H1 (cell line): ENCODE data around the gene DYNC1I1. TPM values are rescaled to one million over a fixed set of nuclear protein-coding genes. Genes with fewer than 3 reads are reported as not detected.

Experiments used
- CTCF ChIA-PET: fragments of 300-600 bp; sonication (Branson Sonifier 250); formaldehyde crosslinking; loops from one replicate; lab custom pipeline; 2021; ENCODE audit not compliant: partially characterized antibody; lab: Charles Lee
- POLR2A ChIA-PET: fragments of 300-600 bp; sonication (Branson Sonifier 250); formaldehyde crosslinking; loops from one replicate; lab custom pipeline; 2021; ENCODE audit warnings: inconsistent platforms; ENCODE audit not compliant: partially characterized antibody; lab: Charles Lee
- DNase-seq, 2 experiments: peaks; one replicate each; pipeline versions ENCODE4 v3.0.0 to v3.0.0-alpha.2; 2010 to 2022; ENCODE audit warnings: low spot score in 2 of 2, low read depth in 1 of 2, mixed read lengths in 1 of 2
- FAIRE-seq: peaks from 2 replicates; lab custom pipeline; 2011; peaks lifted over from hg19 to GRCh38; lab: Jason Lieb, UNC
- H2AFZ ChIP-seq: 2 replicates; pipeline ENCODE4 v1.8.1; 2012; ENCODE audit warnings: low read length, inconsistent platforms
- H2AK5ac ChIP-seq: 2 replicates; pipeline ENCODE4 v1.6.1; 2013; ENCODE audit warnings: low read depth, low read length
- H2BK120ac ChIP-seq: replicated peaks from 2 replicates; pipeline ENCODE3; 2013; ENCODE audit warnings: low read depth, low read length, inconsistent platforms
- H2BK12ac ChIP-seq: 2 replicates; pipeline ENCODE4 v1.6.1; 2013; ENCODE audit warnings: low read depth, low read length
- H2BK15ac ChIP-seq: 2 replicates; pipeline ENCODE4 v1.6.1; 2013; ENCODE audit warnings: low read length
- H2BK20ac ChIP-seq: 2 replicates; pipeline ENCODE4 v1.6.1; 2013; ENCODE audit warnings: low read length
- H2BK5ac ChIP-seq: 2 replicates; pipeline ENCODE4 v1.6.1; 2013; ENCODE audit warnings: low read depth, low read length
- H3K14ac ChIP-seq: 2 replicates; pipeline ENCODE4 v1.6.1; 2013; ENCODE audit warnings: inconsistent platforms; ENCODE audit not compliant: insufficient read length
- H3K18ac ChIP-seq: 2 replicates; pipeline ENCODE4 v1.6.1; 2013; ENCODE audit warnings: low read length; ENCODE audit errors: extremely low read depth
- H3K23ac ChIP-seq: 2 replicates; pipeline ENCODE4 v1.6.1; 2013; ENCODE audit warnings: inconsistent platforms; ENCODE audit not compliant: insufficient read length
- H3K23me2 ChIP-seq: 2 replicates; pipeline ENCODE4 v1.6.1; 2013; ENCODE audit warnings: low read depth, low read length
- H3K27ac ChIP-seq: 2 replicates; pipeline ENCODE4 v1.6.1; 2011; ENCODE audit warnings: low read depth, low read length, inconsistent platforms
- H3K27me3 ChIP-seq, 4 experiments: replicated peaks in 1 of 4; 1 replicate in 1 of 4; 2 replicates in 3 of 4; pipeline versions ENCODE4 v1.6.1 to v1.8.1; 2011 to 2013; ENCODE audit warnings: low read length in 3 of 4, mild to moderate bottlenecking in 3 of 4, inconsistent platforms in 2 of 4, mixed read lengths in 2 of 4, moderate library complexity in 1 of 4; ENCODE audit not compliant: control insufficient read depth in 3 of 4, insufficient read depth in 3 of 4; ENCODE audit errors: extremely low read depth in 1 of 4
- H3K36me3 ChIP-seq, 4 experiments: 2 replicates each; pipeline versions ENCODE4 v1.6.1 to v1.8.1; 2011 to 2013; ENCODE audit warnings: mild to moderate bottlenecking in 4 of 4, low read length in 3 of 4, moderate library complexity in 2 of 4, control low read depth in 1 of 4, inconsistent platforms in 1 of 4; ENCODE audit not compliant: insufficient read depth in 4 of 4, control insufficient read depth in 2 of 4
- H3K4ac ChIP-seq: replicated peaks from 2 replicates; pipeline ENCODE3; 2013; ENCODE audit warnings: low read length, low read depth, mixed read lengths, inconsistent platforms; ENCODE audit not compliant: insufficient read length
- H3K4me1 ChIP-seq, 4 experiments: replicated peaks in 1 of 4; 1 replicate in 1 of 4; 2 replicates in 3 of 4; pipeline versions ENCODE4 v1.6.1 to v1.8.1; 2011 to 2013; ENCODE audit warnings: low read length in 3 of 4, inconsistent platforms in 2 of 4, mixed read lengths in 1 of 4; ENCODE audit not compliant: insufficient read depth in 4 of 4, control insufficient read depth in 3 of 4
- H3K4me2 ChIP-seq, 2 experiments: 2 replicates each; pipeline versions ENCODE4 v1.6.1 to v1.8.1; 2011 to 2013; ENCODE audit warnings: low read depth in 2 of 2, low read length in 2 of 2, control low read depth in 1 of 2, inconsistent platforms in 1 of 2, mild to moderate bottlenecking in 1 of 2; ENCODE audit not compliant: insufficient read depth in 1 of 2
- H3K4me3 ChIP-seq, 4 experiments: fragments of 200-600, 300-600 bp in 1 of 4; sonication (generic), shearing (Covaris generic), sonication (Bioruptor Twin) in 1 of 4; 2 replicates each; pipeline versions ENCODE4 v1.5.1 to v1.8.1; 2011 to 2016; ENCODE audit warnings: low read length in 4 of 4, low read depth in 3 of 4, control low read depth in 2 of 4, inconsistent platforms in 2 of 4, mild to moderate bottlenecking in 2 of 4, mixed read lengths in 1 of 4, moderate library complexity in 1 of 4; ENCODE audit not compliant: insufficient read depth in 2 of 4; ENCODE audit errors: extremely low read depth in 1 of 4
- H3K56ac ChIP-seq: replicated peaks from 2 replicates; pipeline ENCODE3; 2013; ENCODE audit warnings: low read depth, mild to moderate bottlenecking, mixed read lengths, low read length, inconsistent platforms; ENCODE audit not compliant: insufficient read length
- H3K79me1 ChIP-seq: 2 replicates; pipeline ENCODE4 v1.6.1; 2013; ENCODE audit warnings: low read depth, low read length, control low read depth
- H3K79me2 ChIP-seq, 2 experiments: 2 replicates each; pipeline versions ENCODE4 v1.6.1 to v1.8.1; 2012 to 2013; ENCODE audit warnings: low read length in 2 of 2, mild to moderate bottlenecking in 2 of 2, inconsistent platforms in 1 of 2; ENCODE audit not compliant: insufficient read depth in 2 of 2, control insufficient read depth in 1 of 2
- H3K9ac ChIP-seq, 4 experiments: replicated peaks in 1 of 4; 1 replicate in 1 of 4; 2 replicates in 3 of 4; pipeline versions ENCODE4 v1.6.1 to v1.8.1; 2011 to 2013; ENCODE audit warnings: low read depth in 3 of 4, low read length in 3 of 4, control low read depth in 2 of 4, mild to moderate bottlenecking in 2 of 4, moderate library complexity in 2 of 4, inconsistent platforms in 1 of 4; ENCODE audit errors: extremely low read depth in 1 of 4
- H3K9me3 ChIP-seq, 2 experiments: 2 replicates each; pipeline versions ENCODE4 v1.6.1 to v1.8.1; 2012 to 2013; ENCODE audit warnings: mild to moderate bottlenecking in 2 of 2, moderate library complexity in 2 of 2, control low read depth in 1 of 2, inconsistent platforms in 1 of 2, low read depth in 1 of 2, low read length in 1 of 2, mixed read lengths in 1 of 2; ENCODE audit not compliant: insufficient read depth in 2 of 2
- H4K20me1 ChIP-seq, 2 experiments: replicated peaks in 1 of 2; 2 replicates each; pipeline versions ENCODE3 to v1.8.1; 2011 to 2013; ENCODE audit warnings: inconsistent platforms in 2 of 2, low read length in 2 of 2, mild to moderate bottlenecking in 1 of 2; ENCODE audit not compliant: insufficient read depth in 2 of 2, control insufficient read depth in 1 of 2
- H4K5ac ChIP-seq: 2 replicates; pipeline ENCODE4 v1.6.1; 2013; ENCODE audit warnings: low read length, low read depth, mixed read lengths, inconsistent platforms; ENCODE audit not compliant: insufficient read length
- H4K8ac ChIP-seq: 2 replicates; pipeline ENCODE4 v1.8.0; 2013; ENCODE audit warnings: mild to moderate bottlenecking, moderate library complexity, low read length, inconsistent platforms; ENCODE audit not compliant: insufficient read depth; ENCODE audit errors: extremely low read depth
- H4K91ac ChIP-seq: replicated peaks from 2 replicates; pipeline ENCODE3; 2013; ENCODE audit warnings: low read length, mixed read lengths, inconsistent platforms; ENCODE audit not compliant: insufficient read length
- BRCA1 ChIP-seq: IDR thresholded peaks from 2 replicates; pipeline ENCODE4 v1.6.1; 2012; ENCODE audit warnings: low read depth, low read length, improper control_type of control experiment
- CBX5 ChIP-seq: fragments of 300-800, 300-1000 bp; sonication (generic); IDR thresholded peaks from 2 replicates; pipeline ENCODE4 v1.7.1; 2016; ENCODE audit warnings: antibody characterized with exemption, low read length, low read depth
- POLR2A ChIP-seq, 2 experiments: IDR thresholded peaks; 1 replicate in 1 of 2; 2 replicates in 1 of 2; pipeline ENCODE4 v1.6.1; 2011; ENCODE audit warnings: low read depth in 2 of 2, low read length in 2 of 2, mild to moderate bottlenecking in 2 of 2; ENCODE audit errors: control extremely low read depth in 1 of 2
- RAD21 ChIP-seq, 2 experiments: IDR thresholded peaks in 1 of 2; conservative IDR thresholded peaks in 1 of 2; 2 replicates each; pipeline ENCODE4 v1.6.1; 2011; ENCODE audit warnings: low read depth in 2 of 2, low read length in 2 of 2, improper control_type of control experiment in 1 of 2, inconsistent platforms in 1 of 2, mild to moderate bottlenecking in 1 of 2, moderate library complexity in 1 of 2
- RNF2 ChIP-seq: fragments of 200-900, 300-1000 bp; sonication (generic); IDR thresholded peaks from 2 replicates; pipeline ENCODE4 v1.7.1; 2016; ENCODE audit warnings: borderline replicate concordance, low read depth, mild to moderate bottlenecking, antibody characterized with exemption, low read length; ENCODE audit not compliant: poor library complexity, severe bottlenecking; ENCODE audit errors: missing control alignments
- SIX5 ChIP-seq: IDR thresholded peaks from 2 replicates; pipeline ENCODE4 v1.6.1; 2011; ENCODE audit warnings: mild to moderate bottlenecking, low read depth, low read length
- TBP ChIP-seq: IDR thresholded peaks from 2 replicates; pipeline ENCODE4 v1.6.1; 2011; ENCODE audit warnings: low read depth, low read length, improper control_type of control experiment
- WGBS, 2 experiments: shearing (Covaris generic) in 1 of 2; methylation state at CpG; one replicate each; pipeline versions ENCODE4 v1.1.6 to v1.1.7; 2013 to 2015; ENCODE audit warnings: low lambda C conversion rate in 2 of 2, mixed read lengths in 2 of 2, inconsistent platforms in 1 of 2, low coverage in 1 of 2, missing lambda C conversion rate in 1 of 2; ENCODE audit not compliant: insufficient replicate concordance in 2 of 2, insufficient coverage in 1 of 2, insufficient read length in 1 of 2; ENCODE audit errors: extremely low coverage in 1 of 2, missing lambda C conversion rate in 1 of 2; 5-methylcytosine and 5-hydroxymethylcytosine counted together
- polyA plus RNA-seq, 7 experiments: library from polyadenylated mRNA; depleted of rRNA in 3 of 7; stranded (reverse) in 5 of 7; unstranded in 2 of 7; fragments of >200 nt in 5 of 7; fragments of 200-250 nt in 2 of 7; gene quantifications; 1 replicate in 5 of 7; 2 replicates in 1 of 7; 4 replicates in 1 of 7; pipeline versions ENCODE4 v1.2.1 to v1.2.3, GENCODE V29; 2011 to 2013; ENCODE audit warnings: missing spikeins in 2 of 7, mixed read lengths in 2 of 7
- total RNA-seq: library from RNA; stranded (reverse); fragmentation: NEBNext Ultra II Directional; extraction: Animal tissue kit (Norgen Biotek cat#: 25700); gene quantifications from 2 replicates; pipeline ENCODE4 v1.2.1, GENCODE V29; 2021

Gene DYNC1I1
- total and polyA plus RNA-seq, 2 of the 8 experiments (the other 6 are each of a cell fraction or from before 2014, with no cell fraction given): 0.45 to 0.58 TPM

- WGBS, 2 experiments: 83% methylated on average over 1 of the region's 1 CpG; no CpG with 5 or more reads in 1 of the 2 experiments
- H3K4me1 ChIP-seq: no peaks in the 10 kb centered on the region
- no peak for TF ChIP-seq POLR2A (IDR thresholded peaks at IDR 0.05; ENCODE audit: control extremely low read depth in 1 of 2, low read depth in 2 of 2, low read length in 2 of 2)
- TF ChIP-seq TBP: no peak
- TF ChIP-seq RNF2: no peak
- TF ChIP-seq RAD21 (IDR thresholded peaks at IDR 0.05 in 1 of 2, conservative IDR thresholded peaks at IDR 0.05 in 1 of 2; ENCODE audit: low read depth in 2 of 2, low read length in 2 of 2): no peak
- TF ChIP-seq SIX5: no peak
- TF ChIP-seq BRCA1: no peak
- no peak for TF ChIP-seq CBX5
Measured at GRCh38 chr7:96093435-96093834, 321.1 kb downstream of the DYNC1I1 start.

More at GRCh38 chr7:96093435-96093834, 321.1 kb downstream of the DYNC1I1 start:
- ChIA-PET POLR2A (no interaction called here), CTCF (no interaction called here)
- no peak overlapping the region for H2BK15ac ChIP-seq
- H3K27me3 ChIP-seq: no peaks in the 10 kb centered on the region
- H4K5ac ChIP-seq: no peak overlapping the region
- no peak overlapping the region for H3K14ac ChIP-seq
- no peaks in the 10 kb centered on the region for H3K36me3 ChIP-seq
- no peaks in the 10 kb centered on the region for H3K79me2 ChIP-seq
- H3K27ac ChIP-seq: no peak overlapping the region
- no peak overlapping the region for H4K91ac ChIP-seq
- H3K79me1 ChIP-seq: no peaks in the 10 kb centered on the region
- H2AK5ac ChIP-seq: no peak overlapping the region
- no peak overlapping the region for H3K4ac ChIP-seq
- H3K9ac ChIP-seq: no peak overlapping the region
- FAIRE-seq (no peak), DNase-seq (no peak)
- H2BK12ac ChIP-seq: no peak overlapping the region
- no peak overlapping the region for H3K4me3 ChIP-seq
- no peaks in the 10 kb centered on the region for H3K9me3 ChIP-seq
- no peak overlapping the region for H3K56ac ChIP-seq
- H2BK120ac ChIP-seq: no peak overlapping the region
- no peak overlapping the region for H2BK20ac ChIP-seq
- no peak overlapping the region for H3K23ac ChIP-seq
- no peak overlapping the region for H4K8ac ChIP-seq
- H2BK5ac ChIP-seq: no peak overlapping the region
- H3K4me2 ChIP-seq: no peak overlapping the region
- no peaks in the 10 kb centered on the region for H4K20me1 ChIP-seq
- H2AFZ ChIP-seq: no peak overlapping the region
- no peaks in the 10 kb centered on the region for H3K23me2 ChIP-seq
- no peak overlapping the region for H3K18ac ChIP-seq
